ENCODE measurements around the gene KCNJ10.
"Not testable (repeated sequence)": the region's sequence is repeated elsewhere in the genome, so short reads cannot be mapped to it uniquely, and the experiment has no call there.

The KCNJ10 gene

GRCh38 chr1:160069460-160070231 lies at the start of gene KCNJ10:
KCNJ10 (minus strand) TSS chr1:160070160; CDS start chr1:160042532, 27,628 bp downstream.
- DNase-seq (ENCODE audit: low read depth, low spot score): no peak

DNA sequence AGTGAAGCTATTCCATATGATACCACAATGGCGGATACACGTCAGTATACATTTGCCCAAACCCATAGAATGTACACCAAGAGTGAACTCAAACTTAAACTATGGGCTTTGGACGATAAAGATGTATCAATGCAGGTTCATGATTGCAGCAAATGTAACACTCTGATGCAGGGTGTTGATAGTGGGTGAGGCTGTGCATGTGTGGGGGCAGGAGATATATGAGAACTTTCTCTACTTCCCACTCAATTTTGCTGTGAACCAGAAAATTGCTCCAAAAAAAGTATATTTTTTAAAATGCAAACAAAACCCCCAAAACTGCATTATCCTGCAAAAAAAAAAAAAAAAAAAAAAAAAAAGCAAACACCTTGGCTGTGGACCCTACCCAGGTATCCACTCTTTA lies 49.0 kb upstream of the KCNJ10 start:
- DNase-seq (ENCODE audit: low read depth, low spot score): no peak

DNA sequence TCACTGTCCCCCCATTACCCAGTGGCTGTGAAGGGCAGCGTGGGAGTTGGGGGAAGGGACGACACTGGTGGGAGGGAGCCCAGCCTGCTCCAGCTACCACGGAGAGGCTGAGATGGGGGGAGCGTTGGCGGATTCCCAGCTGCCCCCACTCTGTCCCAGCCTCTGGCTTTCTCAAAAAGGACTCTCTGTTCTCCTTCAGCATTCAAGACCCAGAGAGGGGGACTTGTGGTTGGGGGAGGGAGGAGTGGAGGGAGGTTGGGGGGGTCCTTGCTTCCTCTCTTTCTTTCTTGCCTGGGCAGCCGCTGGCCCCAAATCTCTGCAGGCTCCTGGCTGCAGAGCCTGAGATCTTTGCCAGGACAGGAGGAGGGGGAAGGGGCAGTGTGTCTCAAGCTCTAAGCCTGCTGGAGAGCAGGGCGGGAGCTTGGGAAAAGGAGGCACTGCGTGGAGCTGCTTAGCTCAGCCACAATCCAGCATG lies 47.8 kb upstream of the KCNJ10 start:
- no peak for DNase-seq (ENCODE audit: low read depth, low spot score)

DNA sequence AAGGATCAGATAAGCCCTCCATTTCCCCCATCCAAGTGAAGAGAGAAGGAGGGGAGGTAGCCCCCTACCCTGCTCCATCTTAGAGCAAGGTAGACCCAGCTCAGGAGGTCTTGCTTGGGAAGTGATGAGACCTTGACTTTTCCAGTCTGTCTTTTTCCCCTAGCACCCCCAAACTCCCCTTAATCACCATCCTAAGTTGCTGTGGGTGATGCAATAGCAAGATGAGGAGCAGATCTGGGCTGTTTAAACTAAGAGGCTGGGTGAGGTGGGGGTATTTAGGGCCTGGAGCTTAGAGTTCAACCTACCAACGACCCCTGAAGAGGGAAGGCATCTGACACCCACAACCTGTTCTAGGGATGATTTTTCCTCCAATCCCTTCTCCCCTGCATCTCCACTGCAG lies 47.3 kb upstream of the KCNJ10 start:
- no peak for DNase-seq (ENCODE audit: low read depth, low spot score)

DNA sequence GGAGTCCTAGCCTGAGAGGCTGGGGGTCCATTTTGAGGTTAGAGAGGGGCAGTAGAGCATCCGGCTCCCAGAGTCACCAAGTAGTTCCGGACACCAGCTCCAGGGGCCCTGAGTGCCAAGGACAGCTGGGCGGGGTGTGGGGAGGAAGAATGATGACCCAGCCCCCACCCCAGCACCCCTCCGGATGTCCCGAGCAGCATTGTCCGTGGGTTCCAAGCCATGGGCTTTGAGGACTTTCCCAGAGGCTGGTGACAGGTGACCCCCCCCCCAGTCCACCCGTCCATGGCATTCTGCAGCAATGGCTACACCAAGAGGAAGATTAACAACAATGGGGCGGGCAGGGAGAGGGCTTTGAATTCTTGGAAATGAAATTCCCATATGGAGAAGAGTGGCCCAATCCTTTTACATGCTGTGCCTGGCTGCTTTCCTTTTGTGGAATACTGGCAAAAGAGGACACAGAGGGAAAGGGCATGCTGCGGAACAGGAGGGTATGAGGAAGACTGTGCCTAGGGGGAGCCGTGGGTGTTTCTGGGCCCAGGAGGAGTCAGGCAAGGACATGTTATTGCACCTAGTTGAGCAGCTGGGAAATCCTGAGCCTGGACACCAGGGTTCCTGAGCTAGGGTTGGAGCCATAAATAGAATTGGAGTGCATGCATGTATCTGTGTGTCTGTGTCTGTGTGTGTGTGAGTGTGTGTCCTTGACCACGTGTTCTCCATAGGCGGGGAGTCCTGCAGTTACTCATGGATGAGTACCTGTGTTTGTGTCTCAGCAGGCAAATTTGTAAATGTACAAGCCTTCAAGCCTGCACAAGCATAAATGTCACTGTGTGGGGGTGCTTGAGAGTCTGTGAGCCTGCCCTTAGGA lies 46.6 kb upstream of the KCNJ10 start:
- no peak for DNase-seq (ENCODE audit: low read depth, low spot score)

GRCh38 chr1:160115545-160116282 lies 45.8 kb upstream of the KCNJ10 start, which contains the start of gene ATP1A2:
ATP1A2 (plus strand) TSS chr1:160115759; CDS start chr1:160115862, 103 bp downstream.
- no peak for DNase-seq (ENCODE audit: low read depth, low spot score)

GRCh38 chr1:160114085-160114484 lies 44.1 kb upstream of the KCNJ10 start:
- DNase-seq (ENCODE audit: low read depth, low spot score): no peak

GRCh38 chr1:160113407-160113806 lies 43.4 kb upstream of the KCNJ10 start:
- DNase-seq (ENCODE audit: low read depth, low spot score): no peak

DNA sequence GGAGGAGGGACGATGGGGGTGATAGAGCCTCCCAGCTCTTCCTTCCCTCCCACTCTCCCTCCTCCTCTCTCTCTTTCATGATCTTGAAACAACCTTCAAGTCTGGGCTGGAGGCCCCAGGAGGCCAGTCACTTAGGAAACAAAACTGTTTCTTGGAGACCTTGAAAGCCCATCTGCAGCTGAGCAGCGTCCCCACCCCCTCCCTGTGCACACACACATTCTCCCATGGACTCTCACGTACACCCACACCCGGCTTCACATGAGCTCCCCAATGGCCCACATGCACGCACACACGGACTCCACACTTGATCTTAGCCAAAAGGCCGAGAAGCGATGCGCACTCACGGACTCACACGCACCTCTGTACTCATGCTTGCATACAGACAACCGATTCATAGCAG lies 42.4 kb upstream of the KCNJ10 start:
- no peak for DNase-seq (ENCODE audit: low read depth, low spot score)

DNA sequence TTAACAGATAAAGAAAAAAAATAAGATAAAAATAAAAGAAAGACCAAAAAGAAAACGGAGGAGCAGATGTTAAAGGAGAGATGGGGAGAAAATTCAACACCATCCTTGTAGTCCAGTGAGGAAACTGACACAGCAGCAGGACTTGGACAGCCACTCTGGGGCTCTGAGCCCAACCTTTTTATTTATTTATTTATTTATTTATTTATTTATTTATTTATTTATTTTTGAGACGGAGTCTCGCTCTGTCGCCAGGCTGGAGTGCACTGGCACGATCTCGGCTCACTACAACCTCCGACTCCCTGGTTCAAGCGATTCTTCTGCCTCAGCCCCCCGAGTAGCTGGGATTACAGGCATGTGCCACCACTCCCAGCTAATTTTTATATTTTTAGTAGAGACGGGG lies 41.5 kb upstream of the KCNJ10 start:
- DNase-seq (ENCODE audit: low read depth, low spot score): not testable (repeated sequence)

GRCh38 chr1:160109686-160110085 lies 39.7 kb upstream of the KCNJ10 start:
- no peak for DNase-seq (ENCODE audit: low read depth, low spot score)

- DNase-seq (ENCODE audit: low read depth, low spot score): no peak
Measured at GRCh38 chr1:160108888-160109662, 39.1 kb upstream of the KCNJ10 start.

GRCh38 chr1:160107512-160107911 lies 37.6 kb upstream of the KCNJ10 start:
- no peak for DNase-seq (ENCODE audit: low read depth, low spot score)

GRCh38 chr1:160105155-160105554 lies 35.2 kb upstream of the KCNJ10 start:
- DNase-seq (ENCODE audit: low read depth, low spot score): no peak

- no peak for DNase-seq (ENCODE audit: low read depth, low spot score)
Measured at GRCh38 chr1:160104486-160104885, 34.5 kb upstream of the KCNJ10 start.

- DNase-seq (ENCODE audit: low read depth, low spot score): no peak
Measured at GRCh38 chr1:160103658-160104408, 33.9 kb upstream of the KCNJ10 start.

- DNase-seq (ENCODE audit: low read depth, low spot score): no peak
Measured at GRCh38 chr1:160101717-160102522, 32.0 kb upstream of the KCNJ10 start.

DNA sequence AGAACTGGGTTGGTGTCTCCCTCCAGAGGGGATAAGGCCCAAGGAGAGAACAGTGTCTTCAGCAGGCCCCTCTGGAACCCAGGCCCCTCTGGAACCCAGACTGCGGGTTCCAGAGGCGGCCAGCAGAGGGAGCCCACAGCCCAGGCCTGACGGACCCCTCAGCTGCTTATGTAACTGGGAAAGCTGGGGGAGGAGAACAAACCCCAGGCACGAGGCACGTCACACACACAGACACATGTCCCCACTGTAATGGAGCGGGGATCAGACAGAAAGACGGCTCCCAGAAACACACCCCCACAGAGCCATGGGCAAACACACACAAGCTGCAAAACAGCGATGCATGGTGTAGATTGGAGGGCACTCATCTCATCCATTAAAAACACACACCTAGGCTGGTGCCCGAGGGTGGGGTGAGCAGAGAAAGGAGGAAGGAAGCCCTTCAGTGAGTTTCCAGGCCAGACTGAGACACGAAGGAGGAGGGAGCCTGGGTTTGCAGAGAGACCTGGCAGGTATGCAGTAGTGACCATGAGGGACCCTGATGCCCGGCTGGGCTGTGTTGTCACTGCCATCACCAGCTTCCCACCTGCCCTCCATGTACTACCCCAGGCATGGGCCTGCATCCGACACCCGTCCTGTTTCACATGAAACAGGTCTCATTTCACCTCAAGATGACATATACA lies 31.2 kb upstream of the KCNJ10 start:
- DNase-seq (ENCODE audit: low read depth, low spot score): peak; percentile 34
